Measurements from ENCODE around the gene PSAPL1.
"Not testable (repeated sequence)": the region's sequence is repeated elsewhere in the genome, so short reads cannot be mapped to it uniquely, and the experiment has no call there.

PSAPL1 gene

DNA sequence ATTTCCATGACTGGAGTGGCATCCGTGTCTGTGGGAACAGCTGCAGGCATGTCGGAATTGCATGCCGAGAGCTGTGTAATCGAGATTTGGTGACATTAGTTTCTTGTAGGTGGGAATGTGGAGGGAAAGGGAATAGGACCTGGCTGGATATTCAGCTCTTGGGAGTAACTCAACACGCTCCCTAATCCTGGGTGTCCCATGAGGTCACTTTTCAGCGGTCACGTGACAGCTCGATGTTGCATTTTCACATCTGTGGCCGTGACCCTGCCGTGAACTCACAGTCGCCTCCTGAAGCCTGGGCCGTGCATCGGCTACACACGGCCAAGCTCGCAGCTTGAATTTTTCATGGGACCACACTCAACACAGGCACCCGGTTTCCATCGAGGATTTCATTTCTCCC lies 25.8 kb upstream of the PSAPL1 start:
- no peak for DNase-seq (ENCODE audit: low read depth)
- TF ChIP-seq, protein P1, sequence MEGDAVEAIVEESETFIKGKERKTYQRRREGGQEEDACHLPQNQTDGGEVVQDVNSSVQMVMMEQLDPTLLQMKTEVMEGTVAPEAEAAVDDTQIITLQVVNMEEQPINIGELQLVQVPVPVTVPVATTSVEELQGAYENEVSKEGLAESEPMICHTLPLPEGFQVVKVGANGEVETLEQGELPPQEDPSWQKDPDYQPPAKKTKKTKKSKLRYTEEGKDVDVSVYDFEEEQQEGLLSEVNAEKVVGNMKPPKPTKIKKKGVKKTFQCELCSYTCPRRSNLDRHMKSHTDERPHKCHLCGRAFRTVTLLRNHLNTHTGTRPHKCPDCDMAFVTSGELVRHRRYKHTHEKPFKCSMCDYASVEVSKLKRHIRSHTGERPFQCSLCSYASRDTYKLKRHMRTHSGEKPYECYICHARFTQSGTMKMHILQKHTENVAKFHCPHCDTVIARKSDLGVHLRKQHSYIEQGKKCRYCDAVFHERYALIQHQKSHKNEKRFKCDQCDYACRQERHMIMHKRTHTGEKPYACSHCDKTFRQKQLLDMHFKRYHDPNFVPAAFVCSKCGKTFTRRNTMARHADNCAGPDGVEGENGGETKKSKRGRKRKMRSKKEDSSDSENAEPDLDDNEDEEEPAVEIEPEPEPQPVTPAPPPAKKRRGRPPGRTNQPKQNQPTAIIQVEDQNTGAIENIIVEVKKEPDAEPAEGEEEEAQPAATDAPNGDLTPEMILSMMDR (conservative IDR thresholded peaks at IDR 0.05; ENCODE audit: low read depth, low read length) = no peak
- H3K4me3 ChIP-seq (ENCODE audit: low read length) = no peak overlapping the region

DNA sequence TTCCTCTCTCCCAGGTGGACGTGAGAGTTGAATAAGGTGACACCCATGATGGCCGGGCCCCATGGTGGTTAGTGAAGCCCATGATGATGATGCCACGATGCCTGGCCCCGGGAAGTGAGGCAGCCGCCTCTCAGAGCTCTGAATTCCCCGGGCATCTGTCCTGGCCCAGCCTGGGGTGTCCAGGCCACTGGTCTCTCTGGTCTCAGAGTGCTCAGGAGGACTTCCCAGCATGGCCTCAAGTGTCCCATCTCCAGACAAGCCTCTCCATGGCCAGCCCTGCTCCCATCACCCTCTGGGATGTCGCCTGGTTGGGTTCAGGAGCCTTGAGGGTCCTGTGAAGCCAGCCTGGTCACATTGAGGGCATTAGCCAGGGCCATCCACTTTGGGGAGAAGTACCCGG lies 24.7 kb upstream of the PSAPL1 start:
- TF ChIP-seq, protein P1 (conservative IDR thresholded peaks at IDR 0.05; ENCODE audit: low read depth, low read length) = no peak
- no peak overlapping the region for H3K4me3 ChIP-seq (ENCODE audit: low read length)
- no peak for DNase-seq (ENCODE audit: low read depth)

DNA sequence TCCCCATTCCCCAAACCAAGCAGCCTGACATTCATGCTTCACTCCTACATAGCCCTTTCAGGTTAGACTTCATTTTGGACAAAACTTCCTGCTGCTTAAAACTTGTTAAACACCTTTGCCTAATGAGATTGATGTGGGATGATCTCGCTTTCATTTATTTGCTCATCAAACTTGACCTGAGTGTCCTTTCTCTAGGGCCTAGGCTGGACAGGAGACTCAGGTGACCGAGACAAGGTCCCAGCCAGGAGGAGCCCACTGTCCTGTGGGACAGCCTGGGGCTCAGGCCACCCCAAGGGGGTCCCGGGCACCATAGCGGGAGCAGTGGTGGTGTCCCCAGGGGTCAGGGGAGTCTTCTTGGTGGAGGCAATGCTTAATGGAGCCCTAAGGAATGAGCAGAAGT lies 23.7 kb upstream of the PSAPL1 start:
- DNase-seq (ENCODE audit: low read depth) = no peak
- TF ChIP-seq, protein P1 (conservative IDR thresholded peaks at IDR 0.05; ENCODE audit: low read depth, low read length) = no peak
- no peak overlapping the region for H3K4me3 ChIP-seq (ENCODE audit: low read length)

DNA sequence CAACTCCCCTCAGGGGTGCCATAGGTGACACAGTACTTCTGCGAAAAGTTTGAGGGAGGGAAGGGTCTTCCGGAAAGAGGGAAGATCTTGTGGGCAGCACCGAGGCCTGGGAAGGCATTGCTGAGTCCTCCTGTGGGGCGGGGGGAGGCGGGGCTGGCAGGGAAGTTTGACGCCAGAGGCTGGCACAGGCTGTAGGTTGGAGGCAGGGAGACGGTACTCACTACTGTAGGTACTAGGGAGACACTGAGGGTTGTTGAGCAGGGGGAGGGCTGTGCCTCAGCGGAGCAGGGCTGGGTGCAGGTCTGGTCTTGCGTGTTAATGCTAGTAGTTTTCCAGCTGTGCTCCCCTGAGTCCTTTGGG lies 23.3 kb upstream of the PSAPL1 start:
- no peak overlapping the region for H3K4me3 ChIP-seq (ENCODE audit: low read length)
- TF ChIP-seq, protein P1 (conservative IDR thresholded peaks at IDR 0.05; ENCODE audit: low read depth, low read length) = no peak
- no peak for DNase-seq (ENCODE audit: low read depth)

DNA sequence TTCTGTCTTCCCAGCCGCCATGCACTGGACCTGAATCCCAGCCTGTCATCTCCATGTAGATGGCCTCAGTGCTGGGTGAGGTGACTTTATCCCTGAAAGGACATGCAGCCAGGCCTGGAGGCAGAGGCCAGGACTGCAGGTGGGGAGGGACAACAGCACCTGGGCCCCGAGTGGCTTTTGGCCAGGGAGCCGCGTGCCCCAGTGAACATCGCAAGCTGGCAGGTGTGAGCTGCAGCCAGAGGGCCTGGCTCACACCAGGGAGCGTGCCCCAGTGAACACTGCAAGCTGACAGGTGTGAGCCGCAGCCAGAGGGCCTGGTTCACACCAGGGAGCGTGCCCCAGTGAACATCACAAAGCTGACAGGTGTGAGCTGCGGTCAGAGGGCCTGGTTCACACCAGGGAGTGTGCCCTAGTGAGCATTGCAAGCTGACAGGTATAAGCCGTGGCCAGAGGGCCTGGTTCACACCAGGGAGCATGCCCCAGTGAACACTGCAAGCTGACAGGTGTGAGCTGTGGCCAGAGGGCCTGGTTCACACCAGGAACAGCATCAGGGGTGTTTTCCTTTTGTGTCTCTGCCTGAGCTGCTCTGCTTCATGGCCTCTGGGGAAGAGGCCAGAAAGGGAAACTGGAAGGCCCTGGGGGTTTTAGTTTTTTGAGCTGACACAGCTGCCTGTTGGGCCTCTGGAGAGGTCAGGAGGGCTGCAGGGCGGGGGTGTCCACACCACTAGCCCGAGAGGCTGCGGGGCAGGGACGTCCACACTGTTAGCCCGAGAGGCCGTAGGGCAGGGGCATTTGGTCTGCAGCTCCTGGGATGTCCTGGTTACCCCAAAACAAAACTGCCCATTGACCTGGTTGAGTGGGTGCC lies 22.7 kb upstream of the PSAPL1 start:
- TF ChIP-seq, protein P1 (conservative IDR thresholded peaks at IDR 0.05; ENCODE audit: low read depth, low read length) = no peak
- DNase-seq (ENCODE audit: low read depth) = no peak
- no peak overlapping the region for H3K4me3 ChIP-seq (ENCODE audit: low read length)

DNA sequence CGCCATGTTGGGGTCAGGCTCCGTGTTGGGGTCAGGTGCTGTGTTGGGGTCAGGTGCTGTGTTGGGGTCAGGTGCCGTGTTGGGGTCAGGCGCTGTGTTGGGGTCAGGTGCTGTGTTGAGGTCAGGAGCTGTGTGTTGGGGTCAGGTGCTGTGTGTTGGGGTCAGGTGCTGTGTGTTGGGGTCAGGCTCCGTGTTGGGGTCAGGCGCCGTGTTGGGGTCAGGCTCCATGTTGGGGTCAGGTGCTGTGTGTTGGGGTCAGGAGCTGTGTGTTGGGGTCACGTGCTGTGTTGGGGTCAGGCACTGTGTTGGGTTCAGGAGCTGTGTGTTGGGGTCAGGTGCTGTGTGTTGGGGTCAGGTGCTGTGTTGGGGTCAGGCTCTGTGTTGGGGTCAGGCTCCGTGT lies 18.1 kb upstream of the PSAPL1 start:
- not testable (repeated sequence) for DNase-seq (ENCODE audit: low read depth); H3K4me3 ChIP-seq (ENCODE audit: low read length)

DNA sequence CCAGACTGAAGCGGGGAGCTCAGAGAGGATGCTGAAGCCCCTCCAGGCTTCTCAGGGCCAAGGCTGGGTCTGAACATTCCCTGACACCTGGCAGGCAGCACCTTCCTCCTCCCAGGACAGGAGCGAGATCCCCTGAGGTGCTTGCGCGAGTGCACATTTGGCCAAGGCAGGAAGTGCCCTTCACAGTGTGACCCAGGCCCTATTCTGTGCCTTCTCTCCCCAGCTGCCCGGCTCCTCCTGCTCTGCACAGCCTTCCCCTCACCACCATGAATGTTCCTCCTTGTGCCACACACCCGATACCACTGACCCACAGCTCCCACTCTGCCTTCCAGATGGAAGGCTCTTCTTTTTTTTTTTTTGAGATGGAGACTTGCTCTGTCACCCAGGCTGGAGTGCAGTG lies 17.1 kb upstream of the PSAPL1 start:
- no peak overlapping the region for H3K4me3 ChIP-seq (ENCODE audit: low read length)
- DNase-seq (ENCODE audit: low read depth) = no peak
- TF ChIP-seq, protein P1 (conservative IDR thresholded peaks at IDR 0.05; ENCODE audit: low read depth, low read length) = no peak
